Measurements from ENCODE around the gene MANSC1. TPM values are rescaled to one million over a fixed set of nuclear protein-coding genes. Genes with fewer than 3 reads are reported as not detected.

The MANSC1 gene
- polyA plus RNA-seq, 1 donor from 2014 or later = 1.3 TPM

- Histone ChIP-seq H3K4me3 (ENCODE audit: low read length) (no peak overlapping the region), H2AFZ (ENCODE audit: low read depth, low read length) (no peak overlapping the region), H4K20me1 (ENCODE audit: insufficient read depth) (no peaks in the 10 kb centered on the region), H3K36me3 (ENCODE audit: insufficient read depth, low read length) (no peaks in the 10 kb centered on the region), H3K27ac (ENCODE audit: low read length) (no peak overlapping the region), H3K79me2 (replicated peaks; ENCODE audit: insufficient read depth, low read length) (no peaks in the 10 kb centered on the region), H3K4me2 (ENCODE audit: low read length) (no peak overlapping the region), H3K9ac (ENCODE audit: low read length) (no peak overlapping the region), H3K27me3 (ENCODE audit: insufficient read depth, low read depth, low read length) (no peaks in the 10 kb centered on the region), H3K9me3 (ENCODE audit: low read length) (no peaks in the 10 kb centered on the region), H3K9me2 (ENCODE audit: insufficient read depth, low read length) (no peaks in the 10 kb centered on the region), H3F3A (ENCODE audit: insufficient read depth, low read length, poor library complexity, severe bottlenecking) (no peaks in the 10 kb centered on the region)
- no peak for TF ChIP-seq POLR2AphosphoS5 (IDR thresholded peaks at IDR 0.05)
- TF ChIP-seq, protein P1, sequence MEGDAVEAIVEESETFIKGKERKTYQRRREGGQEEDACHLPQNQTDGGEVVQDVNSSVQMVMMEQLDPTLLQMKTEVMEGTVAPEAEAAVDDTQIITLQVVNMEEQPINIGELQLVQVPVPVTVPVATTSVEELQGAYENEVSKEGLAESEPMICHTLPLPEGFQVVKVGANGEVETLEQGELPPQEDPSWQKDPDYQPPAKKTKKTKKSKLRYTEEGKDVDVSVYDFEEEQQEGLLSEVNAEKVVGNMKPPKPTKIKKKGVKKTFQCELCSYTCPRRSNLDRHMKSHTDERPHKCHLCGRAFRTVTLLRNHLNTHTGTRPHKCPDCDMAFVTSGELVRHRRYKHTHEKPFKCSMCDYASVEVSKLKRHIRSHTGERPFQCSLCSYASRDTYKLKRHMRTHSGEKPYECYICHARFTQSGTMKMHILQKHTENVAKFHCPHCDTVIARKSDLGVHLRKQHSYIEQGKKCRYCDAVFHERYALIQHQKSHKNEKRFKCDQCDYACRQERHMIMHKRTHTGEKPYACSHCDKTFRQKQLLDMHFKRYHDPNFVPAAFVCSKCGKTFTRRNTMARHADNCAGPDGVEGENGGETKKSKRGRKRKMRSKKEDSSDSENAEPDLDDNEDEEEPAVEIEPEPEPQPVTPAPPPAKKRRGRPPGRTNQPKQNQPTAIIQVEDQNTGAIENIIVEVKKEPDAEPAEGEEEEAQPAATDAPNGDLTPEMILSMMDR (IDR thresholded peaks at IDR 0.05; ENCODE audit: poor library complexity, severe bottlenecking) = no peak
- no peak for TF ChIP-seq REST (IDR thresholded peaks at IDR 0.05; ENCODE audit: borderline replicate concordance)
- no peak for TF ChIP-seq SMC3 (conservative IDR thresholded peaks at IDR 0.05; ENCODE audit: poor library complexity)
- TF ChIP-seq RAD21 (conservative IDR thresholded peaks at IDR 0.05) = no peak
- TF ChIP-seq EP300 (conservative IDR thresholded peaks at IDR 0.05; ENCODE audit: poor library complexity, severe bottlenecking) = no peak
- no peak for TF ChIP-seq TAF1 (IDR thresholded peaks at IDR 0.05; ENCODE audit: low read depth)
- no peak for TF ChIP-seq MXI1 (conservative IDR thresholded peaks at IDR 0.05; ENCODE audit: poor library complexity, severe bottlenecking)
- no peak for TF ChIP-seq EZH2 (IDR thresholded peaks at IDR 0.05; ENCODE audit: borderline replicate concordance, insufficient read depth, low read length, poor library complexity, severe bottlenecking)
Measured at GRCh38 chr12:12326262-12326661, 23.8 kb downstream of the MANSC1 start.

DNA sequence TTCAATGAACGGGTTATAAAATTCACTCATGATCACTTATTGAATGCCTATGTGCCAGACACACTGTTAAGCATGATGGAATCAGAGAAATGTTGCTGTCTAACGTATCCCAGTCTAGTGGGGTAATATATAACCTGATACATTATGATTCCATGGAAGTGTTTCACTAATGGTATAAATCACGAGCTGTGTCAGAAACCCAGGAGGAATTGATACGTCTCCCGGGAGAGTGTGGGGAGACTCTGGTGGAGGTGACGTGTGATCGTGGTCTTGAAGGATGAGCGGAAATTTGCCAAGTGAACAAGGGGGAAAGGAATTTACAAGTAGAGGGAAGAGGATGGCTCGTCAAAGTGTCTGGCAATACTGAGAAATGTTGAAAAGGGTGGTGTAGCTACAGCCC is 26.5 kb downstream of the MANSC1 start:
- Histone ChIP-seq H3K4me2 (ENCODE audit: low read length) (no peak overlapping the region), H3K27ac (ENCODE audit: low read length) (no peak overlapping the region), H3K9me2 (ENCODE audit: insufficient read depth, low read length) (no peaks in the 10 kb centered on the region), H4K20me1 (ENCODE audit: insufficient read depth) (no peaks in the 10 kb centered on the region), H3F3A (ENCODE audit: insufficient read depth, low read length, poor library complexity, severe bottlenecking) (no peaks in the 10 kb centered on the region), H3K9ac (ENCODE audit: low read length) (no peak overlapping the region), H3K36me3 (ENCODE audit: insufficient read depth, low read length) (no peaks in the 10 kb centered on the region), H3K4me3 (ENCODE audit: low read length) (no peak overlapping the region), H3K79me2 (replicated peaks; ENCODE audit: insufficient read depth, low read length) (no peaks in the 10 kb centered on the region), H2AFZ (ENCODE audit: low read depth, low read length) (no peak overlapping the region), H3K27me3 (ENCODE audit: insufficient read depth, low read depth, low read length) (no peaks in the 10 kb centered on the region), H3K9me3 (ENCODE audit: low read length) (no peaks in the 10 kb centered on the region)
- no peak for TF ChIP-seq TAF1 (IDR thresholded peaks at IDR 0.05; ENCODE audit: low read depth)
- no peak for TF ChIP-seq POLR2AphosphoS5 (IDR thresholded peaks at IDR 0.05)
- TF ChIP-seq MXI1 (conservative IDR thresholded peaks at IDR 0.05; ENCODE audit: poor library complexity, severe bottlenecking) = no peak
- TF ChIP-seq REST (IDR thresholded peaks at IDR 0.05; ENCODE audit: borderline replicate concordance) = no peak
- TF ChIP-seq EZH2 (IDR thresholded peaks at IDR 0.05; ENCODE audit: borderline replicate concordance, insufficient read depth, low read length, poor library complexity, severe bottlenecking) = no peak
- TF ChIP-seq EP300 (conservative IDR thresholded peaks at IDR 0.05; ENCODE audit: poor library complexity, severe bottlenecking) = no peak
- no peak for TF ChIP-seq RAD21 (conservative IDR thresholded peaks at IDR 0.05)
- TF ChIP-seq SMC3 (conservative IDR thresholded peaks at IDR 0.05; ENCODE audit: poor library complexity) = no peak
- TF ChIP-seq, protein P1 (IDR thresholded peaks at IDR 0.05; ENCODE audit: poor library complexity, severe bottlenecking) = no peak
